Measurements from ENCODE around the gene BARX2.
"Not testable (repeated sequence)": the region's sequence is repeated elsewhere in the genome, so short reads cannot be mapped to it uniquely, and the experiment has no call there.

BARX2 gene, protein sequence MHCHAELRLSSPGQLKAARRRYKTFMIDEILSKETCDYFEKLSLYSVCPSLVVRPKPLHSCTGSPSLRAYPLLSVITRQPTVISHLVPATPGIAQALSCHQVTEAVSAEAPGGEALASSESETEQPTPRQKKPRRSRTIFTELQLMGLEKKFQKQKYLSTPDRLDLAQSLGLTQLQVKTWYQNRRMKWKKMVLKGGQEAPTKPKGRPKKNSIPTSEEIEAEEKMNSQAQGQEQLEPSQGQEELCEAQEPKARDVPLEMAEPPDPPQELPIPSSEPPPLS

GRCh38 chr11:129375751-129376657 lies at the start of gene BARX2:
BARX2 (plus strand) TSS chr11:129375848; CDS start chr11:129376036, 188 bp downstream.
- DNase-seq (ENCODE audit: low read depth in 2 of 2) = no peak

GRCh38 chr11:129326921-129327320 lies 48.7 kb upstream of the BARX2 start:
- DNase-seq (ENCODE audit: low read depth in 2 of 2) = no peak

- DNase-seq (ENCODE audit: low read depth in 2 of 2) = not testable (repeated sequence)
Observed at GRCh38 chr11:129327708-129328107, 47.9 kb upstream of the BARX2 start.

DNA sequence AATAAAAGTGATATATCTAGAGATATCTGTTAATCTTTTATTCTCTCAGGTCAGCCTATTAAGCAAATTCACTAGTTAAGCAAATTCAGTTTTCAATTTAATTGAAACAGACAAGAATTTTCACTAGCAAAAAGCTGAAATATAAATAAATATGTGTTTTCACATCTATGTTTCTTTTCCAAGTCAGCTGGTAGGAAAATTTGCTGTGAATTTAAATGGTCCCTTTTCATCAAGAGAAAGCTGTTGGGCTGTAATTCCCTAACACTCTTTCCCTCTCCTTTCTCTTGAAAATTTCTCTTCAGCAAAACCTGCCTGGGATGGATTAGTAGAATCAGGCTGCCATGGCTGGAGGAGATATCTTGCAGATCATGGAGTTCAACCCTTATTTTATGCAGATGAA lies 46.9 kb upstream of the BARX2 start:
- DNase-seq (ENCODE audit: low read depth in 2 of 2) = no peak

DNA sequence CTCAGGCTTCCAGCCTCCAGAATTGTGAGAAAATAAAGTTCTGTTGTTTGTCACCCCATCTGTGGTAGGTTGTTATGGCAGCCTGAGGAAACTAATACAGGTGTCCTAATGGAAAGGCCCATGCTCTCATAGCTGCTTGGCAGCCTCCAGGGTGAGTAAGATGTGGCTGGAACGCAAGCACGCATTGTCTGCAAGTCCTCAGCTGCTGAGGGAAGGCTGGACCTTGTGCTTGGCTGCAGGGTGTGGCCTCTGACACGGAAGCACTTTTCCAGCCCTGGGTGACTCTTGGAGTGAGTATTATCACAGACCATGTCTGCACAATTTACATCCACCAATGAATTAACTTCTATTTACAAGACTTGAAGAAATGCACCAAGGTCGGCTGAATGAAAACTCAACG lies 44.4 kb upstream of the BARX2 start:
- DNase-seq (ENCODE audit: low read depth in 2 of 2) = no peak

DNA sequence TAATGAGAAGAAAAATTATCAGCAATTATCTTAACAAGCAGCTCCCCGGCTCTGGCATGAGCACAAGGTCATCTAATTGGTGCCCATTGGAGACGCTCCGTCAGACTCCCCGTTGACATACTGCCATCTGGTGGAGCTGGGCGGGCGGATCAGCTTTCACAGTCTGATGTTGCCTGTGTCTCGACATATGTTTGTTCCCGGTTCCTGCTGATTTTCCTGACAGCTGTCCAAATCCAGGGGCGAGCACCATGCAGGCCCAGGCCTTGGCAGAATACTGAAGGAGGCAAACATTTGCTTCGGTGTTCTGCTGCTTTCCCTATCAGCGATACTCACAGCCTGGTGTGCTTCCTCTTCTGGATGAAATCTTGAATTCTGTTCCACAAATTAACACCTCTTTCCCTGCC lies 43.8 kb upstream of the BARX2 start:
- peak; percentile 46 to 59 for DNase-seq (ENCODE audit: low read depth in 2 of 2)

GRCh38 chr11:129333873-129334272 lies 41.8 kb upstream of the BARX2 start:
- DNase-seq (ENCODE audit: low read depth in 2 of 2) = no peak

DNA sequence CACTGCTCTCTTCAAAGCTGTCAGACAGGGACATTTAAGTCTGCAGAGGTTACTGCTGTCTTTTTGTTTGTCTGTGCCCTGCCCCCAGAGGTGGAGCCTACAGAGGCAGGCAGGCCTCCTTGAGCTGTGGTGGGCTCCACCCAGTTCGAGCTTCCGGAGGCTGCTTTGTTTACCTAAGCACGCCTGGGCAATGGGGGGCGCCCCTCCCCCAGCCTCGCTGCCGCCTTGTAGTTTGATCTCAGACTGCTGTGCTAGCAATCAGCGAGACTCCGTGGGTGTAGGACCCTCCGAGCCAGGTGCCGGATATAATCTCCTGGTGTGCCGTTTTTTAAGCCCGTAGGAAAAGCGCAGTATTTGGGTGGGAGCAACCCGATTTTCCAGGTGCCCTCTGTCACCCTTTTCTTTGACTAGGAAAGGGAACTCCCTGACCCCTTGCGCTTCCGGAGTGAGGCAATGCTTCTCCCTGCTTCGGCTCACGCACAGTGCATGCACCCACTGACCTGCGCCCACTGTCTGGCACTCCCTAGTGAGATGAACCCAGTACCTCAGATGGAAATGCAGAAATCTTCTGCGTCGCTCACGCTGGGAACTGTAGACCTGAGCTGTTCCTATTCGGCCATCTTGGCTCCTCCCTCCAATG lies 31.2 kb upstream of the BARX2 start:
- not testable (repeated sequence) for DNase-seq (ENCODE audit: low read depth in 2 of 2)

- DNase-seq (ENCODE audit: low read depth in 2 of 2) = no peak
Observed at GRCh38 chr11:129346916-129347315, 28.7 kb upstream of the BARX2 start.

GRCh38 chr11:129348813-129349212 lies 26.8 kb upstream of the BARX2 start:
- DNase-seq (ENCODE audit: low read depth in 2 of 2) = no peak

GRCh38 chr11:129352676-129353075 lies 23.0 kb upstream of the BARX2 start:
- DNase-seq (ENCODE audit: low read depth in 2 of 2) = no peak

GRCh38 chr11:129354691-129355090 lies 21.0 kb upstream of the BARX2 start:
- DNase-seq (ENCODE audit: low read depth in 2 of 2) = no peak

DNA sequence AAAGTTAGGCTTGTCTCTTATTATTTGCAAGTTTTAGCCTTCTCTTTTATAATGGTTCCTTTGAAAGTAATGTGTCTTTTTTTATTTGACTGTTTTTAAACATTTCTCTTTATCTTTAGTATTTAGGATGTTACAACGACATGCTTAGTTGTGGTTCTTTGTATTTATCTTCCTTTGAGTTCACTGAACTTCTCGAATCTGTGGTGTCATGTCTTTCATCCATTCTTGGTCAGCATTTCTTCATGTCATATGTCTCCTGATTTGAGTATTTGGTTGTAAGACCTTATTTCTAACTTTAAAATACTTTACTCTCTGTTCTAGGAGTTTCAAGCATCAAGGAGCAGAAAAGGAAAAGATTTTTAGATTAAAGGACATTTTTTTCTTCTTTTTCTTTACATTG lies 15.9 kb upstream of the BARX2 start:
- DNase-seq (ENCODE audit: low read depth in 2 of 2) = no peak

DNA sequence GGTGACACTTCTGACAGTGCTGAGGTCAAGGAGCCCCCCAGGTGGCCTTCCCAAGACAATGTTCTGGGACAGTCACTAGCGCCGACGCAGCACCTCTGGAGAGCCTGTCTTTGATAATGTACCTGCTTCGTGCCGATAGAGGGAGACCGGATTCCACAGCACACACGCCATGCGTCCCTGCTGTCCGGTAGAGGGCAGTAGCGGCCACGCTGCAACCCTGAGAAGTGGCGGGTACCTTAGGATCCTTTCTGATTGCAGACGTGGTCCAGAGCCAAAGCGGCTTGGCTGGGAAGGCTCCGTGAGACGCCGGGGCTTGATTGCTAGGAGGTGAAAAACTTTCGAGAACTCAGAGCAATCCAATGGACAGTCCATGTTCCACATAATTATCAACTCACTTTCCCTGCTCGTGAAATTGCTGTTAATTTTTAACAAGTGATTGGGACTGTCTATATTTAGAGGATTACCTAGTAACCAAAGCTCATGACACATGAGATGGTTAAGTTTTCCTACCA lies 11.4 kb upstream of the BARX2 start:
- DNase-seq (ENCODE audit: low read depth in 2 of 2) = peak; percentile 58 to 62

GRCh38 chr11:129365816-129366215 lies 9.8 kb upstream of the BARX2 start:
- DNase-seq (ENCODE audit: low read depth in 2 of 2) = no peak

DNA sequence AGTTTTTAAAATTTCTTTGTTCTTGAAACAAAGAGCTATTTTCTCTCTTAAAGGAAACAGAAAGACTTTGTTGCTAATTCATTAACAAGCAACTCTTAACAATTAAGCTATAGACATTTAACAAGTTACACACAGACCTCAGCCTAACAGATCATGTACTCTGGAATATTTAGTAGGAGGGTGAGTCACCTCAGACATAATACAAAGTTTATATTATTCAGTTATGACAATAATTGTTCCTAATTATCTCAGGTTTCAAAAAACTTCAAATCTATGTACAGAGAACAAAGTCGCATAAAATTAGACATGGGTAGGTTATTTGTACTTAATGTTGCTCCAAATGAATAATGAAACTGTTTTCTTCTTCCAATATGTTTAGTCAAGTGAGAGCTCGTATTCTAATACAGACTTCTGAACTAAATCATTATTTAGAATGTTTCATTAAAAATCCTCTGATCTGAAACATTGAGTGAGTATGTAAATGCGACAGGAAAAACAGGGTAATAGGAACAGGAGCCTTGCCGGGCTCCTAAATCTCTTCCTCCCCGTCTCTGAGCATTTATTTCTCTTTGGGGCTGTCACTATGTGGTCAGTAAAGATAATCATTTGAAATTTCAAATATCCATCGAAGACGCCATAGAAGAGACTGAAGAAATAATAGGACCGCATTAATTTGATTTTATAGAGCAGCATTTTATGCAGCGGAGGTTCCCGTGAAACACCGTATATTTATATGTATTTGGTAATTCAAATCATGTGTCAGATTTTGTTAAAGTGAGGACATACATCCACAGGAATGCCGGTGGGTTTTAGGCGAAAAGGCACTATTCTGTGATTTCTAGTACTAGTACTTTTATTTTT lies 8.7 kb upstream of the BARX2 start:
- DNase-seq (ENCODE audit: low read depth in 2 of 2) = no peak

GRCh38 chr11:129368889-129369672 lies 6.6 kb upstream of the BARX2 start:
- DNase-seq (ENCODE audit: low read depth in 2 of 2) = no peak

- no peak for DNase-seq (ENCODE audit: low read depth in 2 of 2)
Observed at GRCh38 chr11:129370715-129371114, 4.9 kb upstream of the BARX2 start.

GRCh38 chr11:129372609-129373488 lies 2.8 kb upstream of the BARX2 start:
- no peak for DNase-seq (ENCODE audit: low read depth in 2 of 2)

All from stimulated activated CD4-positive, alpha-beta T cell treated with anti-CD3 and anti-CD28 coated beads, Interleukin-1b, Interleukin-23, amount 100 ng/mL, for 4 hours (primary cell).